GM18951 (cell line): ENCODE data around the gene MRPS14.

Experiments used
- POLR2A ChIP-seq: IDR thresholded peaks from 4 replicates; pipeline ENCODE4 v1.6.1; 2011; ENCODE audit warnings: mild to moderate bottlenecking; ENCODE audit not compliant: insufficient read length, insufficient read depth; ENCODE audit errors: extremely low read depth
- in situ Hi-C: fragments of 300-500 bp; cut with MboI; formaldehyde crosslinking; loops from one replicate; pipeline ENCODE4 v1.12.0; 2022; ENCODE audit warnings: low sequenced_read_pairs, mixed read lengths, inconsistent platforms; ENCODE audit not compliant: unreplicated experiment

Gene MRPS14

DNA sequence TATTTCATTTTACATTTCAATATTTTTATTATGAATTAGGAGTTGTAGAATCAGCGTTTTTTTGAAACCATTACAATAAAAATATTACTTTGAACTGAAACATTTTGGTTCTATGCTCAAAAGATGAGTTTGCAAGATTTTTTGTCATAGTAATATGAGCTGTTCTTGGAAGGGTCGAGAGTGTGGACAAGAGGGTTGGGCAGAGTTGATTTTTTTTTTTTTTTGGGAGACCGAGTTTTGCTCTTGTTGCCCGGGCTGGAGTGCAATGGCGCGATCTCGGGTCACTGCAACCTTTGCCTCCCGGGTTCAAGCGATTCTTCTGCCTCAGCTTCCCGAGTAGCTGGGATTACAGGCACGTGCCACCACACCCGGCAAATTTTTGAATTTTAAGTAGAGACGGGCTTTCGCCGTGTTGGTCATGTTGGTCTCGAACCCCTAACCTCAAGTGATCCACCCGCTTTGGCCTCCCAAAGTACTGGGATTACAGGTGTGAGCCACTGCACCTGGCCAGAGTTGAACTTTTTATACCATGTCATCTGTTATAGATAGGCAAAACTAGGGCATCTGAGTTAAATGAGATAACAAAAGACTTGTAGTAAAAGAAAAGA lies 20.2 kb downstream of the MRPS14 start:
- in situ Hi-C loops, result no loop called here
- TF ChIP-seq POLR2A, result no peak

DNA sequence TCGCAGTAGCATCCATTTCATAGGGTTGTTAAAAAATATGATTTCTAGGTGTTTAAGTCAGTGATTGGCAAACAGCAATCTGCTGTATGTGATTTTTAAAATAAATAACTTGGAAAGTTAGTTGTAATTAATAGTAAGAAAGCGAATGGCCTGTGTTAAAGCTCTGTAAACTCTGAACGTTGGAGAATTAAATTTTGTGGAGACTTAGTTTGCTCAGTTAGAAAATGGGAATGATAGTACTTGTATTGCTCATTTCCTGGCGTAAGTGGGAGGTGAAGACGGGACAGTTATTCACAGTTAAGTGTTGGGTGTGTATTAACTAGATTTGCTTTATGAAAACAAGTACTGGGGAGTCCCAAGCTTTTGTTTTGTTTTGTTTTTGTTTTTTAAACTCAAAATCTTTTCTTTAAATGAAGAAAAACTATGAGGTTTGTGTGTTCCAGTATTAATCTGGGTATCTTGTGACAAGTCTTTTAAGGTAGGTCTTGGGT lies 22.5 kb downstream of the MRPS14 start:
- in situ Hi-C loops, result no loop called here
- no peak for TF ChIP-seq POLR2A

DNA sequence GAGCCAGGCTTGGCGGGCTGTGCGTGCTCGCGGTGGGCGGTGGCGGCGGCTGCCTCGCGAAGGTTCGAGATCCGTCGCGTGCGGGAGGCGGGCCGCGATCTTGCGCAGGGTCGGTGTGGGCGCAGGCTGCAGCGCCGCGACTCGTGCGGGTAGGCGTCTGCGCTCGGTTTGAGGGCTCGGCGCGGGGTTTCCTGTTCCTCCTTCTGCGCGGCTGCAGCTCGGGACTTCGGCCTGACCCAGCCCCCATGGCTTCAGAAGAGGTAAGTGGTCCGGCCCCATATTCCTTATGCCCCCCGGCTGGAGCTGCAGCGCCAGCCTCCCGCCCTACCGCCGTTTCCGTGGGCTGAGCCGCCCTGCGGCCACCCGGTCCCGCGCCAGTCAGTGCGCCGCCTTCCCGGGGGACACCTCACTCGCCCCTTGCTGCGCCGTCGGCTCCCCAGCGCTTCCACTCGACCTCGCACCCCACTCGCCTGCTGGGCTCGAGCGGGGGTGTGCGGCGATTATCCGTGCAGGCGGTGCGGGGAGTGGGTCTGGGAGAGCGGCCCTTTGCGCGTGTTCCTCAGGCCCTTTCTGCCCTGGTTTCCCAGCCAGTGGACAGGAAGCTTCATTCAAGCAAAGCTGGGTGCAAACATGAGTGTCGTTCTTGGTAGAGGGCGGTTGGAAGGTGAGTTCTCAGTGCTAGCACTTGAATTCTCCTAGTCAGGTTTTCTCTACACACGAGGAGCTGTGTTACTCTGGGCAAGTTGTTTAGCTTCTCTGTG lies 23.1 kb downstream of the MRPS14 start, which contains the start of gene CACYBP:
Gene CACYBP, plus strand, starts transcription at position 12 of the 761 bp plus-strand sequence. Its CDS starts 234 bp downstream, at position 246.
- in situ Hi-C loops, result loop anchor here (10.0 to 25.0 kb wide), 2 partner anchors 225 to 738 kb away; no protein-coding TSS in a partner anchor
- peak; percentile 73 for TF ChIP-seq POLR2A

DNA sequence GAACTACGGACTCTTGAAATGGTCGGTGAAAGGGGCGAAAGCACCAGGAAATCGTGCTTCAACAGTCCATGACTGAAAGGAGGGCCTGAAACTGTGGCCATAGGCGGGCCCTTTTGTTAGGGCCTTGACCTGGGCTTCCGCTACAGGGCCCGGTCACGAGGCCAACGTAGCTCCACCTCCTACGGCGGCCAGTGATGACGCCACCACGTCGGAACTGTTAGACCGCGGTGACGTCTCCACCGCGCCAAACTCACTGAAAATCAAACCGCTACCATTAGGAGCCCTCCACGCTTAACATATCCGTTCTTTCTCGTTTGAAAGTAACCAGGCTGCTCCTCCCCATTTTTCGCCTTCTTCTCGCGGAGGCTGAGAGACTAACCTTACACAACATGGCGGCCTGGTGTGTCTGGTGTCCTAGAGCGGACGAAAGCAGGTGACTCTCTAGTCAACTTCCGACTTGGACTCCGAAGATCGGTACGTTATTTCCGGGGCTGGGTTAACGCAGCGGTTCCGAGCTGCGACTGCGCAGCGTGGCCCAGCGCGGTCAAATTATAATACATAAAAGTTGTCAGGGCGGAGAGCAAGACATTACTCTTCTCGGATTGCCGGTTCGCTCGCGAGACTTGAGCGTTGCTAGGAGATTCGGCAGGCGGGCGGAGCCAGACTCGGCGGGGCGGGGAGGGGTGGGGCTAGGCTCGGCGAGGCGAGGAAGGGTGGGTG lies 23.8 kb downstream of the MRPS14 start:
- TF ChIP-seq POLR2A, result peak; percentile 93
- in situ Hi-C loops, result loop anchor here (10.0 to 25.0 kb wide), 2 partner anchors 225 to 737 kb away; no protein-coding TSS in a partner anchor

DNA sequence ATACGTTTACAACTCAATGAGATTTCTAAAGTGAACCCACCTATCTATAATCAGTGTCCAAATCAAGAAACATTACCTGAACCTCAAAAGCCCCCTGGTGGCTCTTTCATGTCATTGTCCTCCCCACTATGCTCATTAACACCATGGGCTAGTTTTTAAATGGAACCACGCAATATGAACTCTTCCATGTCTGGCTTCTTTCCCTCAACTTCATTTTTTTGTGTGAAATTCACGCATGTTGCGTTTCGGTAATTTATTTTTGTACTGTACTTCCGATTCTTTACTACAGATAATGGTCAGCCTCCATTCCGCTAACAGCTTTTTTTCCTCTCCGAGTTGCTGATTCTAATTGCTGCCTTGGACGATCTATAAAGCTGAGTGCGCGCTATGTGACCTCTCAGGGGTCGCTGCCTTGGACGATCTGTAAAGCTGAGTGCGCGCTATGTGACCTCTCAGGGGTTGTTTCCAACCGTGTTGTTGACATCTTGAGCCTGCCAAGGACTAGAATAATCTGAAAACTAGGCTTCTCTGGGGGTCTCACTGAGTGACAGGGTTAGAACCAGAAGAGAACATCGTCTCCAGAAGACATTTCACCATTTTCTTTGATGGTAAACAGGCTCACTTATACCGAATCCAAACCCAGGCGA lies 24.5 kb downstream of the MRPS14 start:
- in situ Hi-C loops, result loop anchor here (10.0 to 25.0 kb wide), 2 partner anchors 224 to 736 kb away; no protein-coding TSS in a partner anchor

DNA sequence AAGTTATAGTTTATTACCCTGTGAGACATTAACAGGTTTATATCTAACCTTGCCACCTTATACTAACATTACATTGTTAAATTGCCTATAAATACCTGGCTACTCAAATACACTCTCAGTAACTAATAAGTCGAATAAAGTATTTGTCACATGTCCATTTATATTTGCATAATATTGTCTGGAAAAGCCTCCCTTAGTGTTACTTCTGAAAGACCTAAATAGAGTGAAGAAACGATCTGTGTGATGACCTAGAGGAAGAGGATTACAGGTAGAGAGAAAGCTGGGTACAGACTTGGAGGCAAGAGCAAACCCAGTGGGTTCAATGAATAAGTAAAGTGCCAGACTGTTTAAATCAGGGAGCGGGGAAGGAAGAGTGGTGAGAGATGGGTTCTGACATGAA lies 26.2 kb downstream of the MRPS14 start:
- in situ Hi-C loops, result loop anchor here (10.0 to 25.0 kb wide), 2 partner anchors 222 to 735 kb away; no protein-coding TSS in a partner anchor
- TF ChIP-seq POLR2A, result no peak

More for the DNA sequence above, 24.5 kb downstream of the MRPS14 start:
- TF ChIP-seq POLR2A, result no peak

DNA sequence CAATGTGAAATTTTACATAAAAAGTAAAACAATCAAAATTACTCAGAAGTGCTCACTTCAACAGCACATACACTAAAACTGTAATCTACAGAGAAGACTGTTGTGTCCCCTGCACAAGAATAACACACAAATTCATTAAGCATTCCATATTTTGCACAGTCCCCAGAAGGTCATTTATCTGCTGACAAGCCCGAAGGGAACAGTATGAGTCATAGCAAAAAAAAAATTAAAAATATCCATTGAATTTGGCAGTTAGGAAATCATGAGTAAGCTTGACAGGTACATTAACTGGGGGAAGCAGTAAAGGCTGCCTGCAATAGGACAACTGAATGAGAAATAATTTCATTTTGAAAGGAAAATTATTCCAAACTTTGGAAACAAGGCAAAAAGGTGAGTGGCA lies 26.7 kb downstream of the MRPS14 start:
- in situ Hi-C loops, result loop anchor here (10.0 to 25.0 kb wide), 2 partner anchors 222 to 734 kb away; no protein-coding TSS in a partner anchor
- TF ChIP-seq POLR2A, result no peak

DNA sequence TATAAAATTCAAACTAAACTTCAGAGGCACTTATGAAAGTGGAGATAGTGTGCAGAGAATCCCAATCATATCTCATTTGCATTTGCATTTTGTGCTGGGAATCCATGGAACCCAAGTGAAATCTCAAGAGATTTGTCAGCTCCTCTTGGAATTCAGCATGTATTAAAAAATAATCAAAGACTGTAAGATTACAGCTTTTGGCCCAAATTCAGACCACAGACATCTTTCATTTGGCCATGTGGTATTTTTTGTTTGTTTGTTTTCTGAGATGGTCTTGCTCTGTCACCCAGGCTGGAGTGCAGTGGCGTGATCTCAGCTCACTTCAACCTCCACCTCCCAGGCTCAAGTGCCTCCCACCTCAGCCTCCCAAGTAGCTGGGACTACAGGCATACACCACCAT lies 27.3 kb downstream of the MRPS14 start:
- no peak for TF ChIP-seq POLR2A
- in situ Hi-C loops, result loop anchor here (10.0 to 25.0 kb wide), 2 partner anchors 221 to 734 kb away; no protein-coding TSS in a partner anchor

DNA sequence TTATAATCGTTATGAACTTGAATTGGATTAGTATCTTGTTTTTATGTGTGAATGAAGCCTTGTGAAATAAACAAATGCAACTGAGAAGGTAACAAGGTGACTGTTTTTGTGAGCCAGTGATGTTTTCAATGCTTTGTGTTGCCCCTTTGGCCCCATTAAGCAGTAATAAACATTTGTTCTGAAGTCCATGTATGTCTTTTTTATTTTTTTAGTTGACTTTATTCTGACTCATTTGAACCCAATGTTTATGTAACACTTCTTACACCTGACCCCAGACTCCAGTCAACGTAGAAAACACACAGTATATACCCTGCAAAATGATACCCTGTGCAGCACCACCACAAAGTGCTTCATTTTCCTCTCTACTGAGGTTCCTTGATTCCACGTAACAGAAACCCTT lies 28.1 kb downstream of the MRPS14 start:
- TF ChIP-seq POLR2A, result no peak
- in situ Hi-C loops, result loop anchor here (10.0 to 25.0 kb wide), 2 partner anchors 220 to 733 kb away; no protein-coding TSS in a partner anchor

DNA sequence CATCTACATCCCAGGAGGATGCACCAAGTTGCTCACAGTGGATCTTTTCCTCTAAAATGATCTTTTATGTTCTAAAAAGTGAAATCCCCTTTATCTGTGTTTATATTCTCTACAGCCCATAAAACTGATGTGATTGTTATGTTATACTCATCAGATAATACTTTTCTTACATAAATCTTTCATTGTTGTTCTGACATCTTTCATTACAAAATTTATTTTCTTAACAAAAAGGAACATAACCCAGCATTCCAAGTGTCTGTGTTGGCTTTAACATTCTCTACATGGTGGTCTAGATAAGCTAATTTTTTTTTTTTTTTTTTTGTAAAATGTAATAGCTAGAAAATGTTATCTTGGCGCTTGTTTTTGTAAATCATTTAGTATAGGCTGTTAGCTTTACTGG lies 31.8 kb downstream of the MRPS14 start:
- TF ChIP-seq POLR2A, result no peak
- in situ Hi-C loops, result loop anchor here (10.0 to 25.0 kb wide), 2 partner anchors 217 to 729 kb away; no protein-coding TSS in a partner anchor

DNA sequence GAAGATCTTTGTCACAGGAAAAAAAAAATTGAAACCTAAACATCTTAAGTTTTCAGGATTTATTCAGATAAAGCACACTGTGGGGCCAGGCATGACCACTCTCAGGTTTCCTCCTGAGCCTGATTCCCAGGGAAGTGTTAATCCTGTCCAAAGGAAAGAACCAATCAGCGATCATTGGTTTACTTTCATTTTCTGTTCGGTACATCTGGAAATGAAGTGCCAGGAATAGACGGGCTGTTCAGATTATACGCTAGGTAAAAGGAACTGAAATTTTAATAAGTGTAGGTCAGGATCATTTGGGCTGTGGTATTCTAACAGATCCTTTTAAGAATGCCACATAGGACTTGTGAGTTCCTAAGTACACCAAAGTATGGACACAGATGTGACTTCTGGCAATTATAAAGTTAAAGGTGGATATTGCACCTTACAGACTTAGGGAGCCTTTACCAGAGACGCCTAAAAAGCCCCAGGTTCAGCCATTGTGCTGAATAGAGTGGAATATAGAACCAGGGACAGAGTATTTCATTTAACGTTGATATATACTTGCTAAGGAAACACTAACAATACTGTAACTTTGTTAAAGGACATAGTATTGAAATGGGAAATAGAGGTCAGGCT lies 32.7 kb downstream of the MRPS14 start:
- in situ Hi-C loops, result loop anchor here (10.0 to 25.0 kb wide), 2 partner anchors 216 to 728 kb away; no protein-coding TSS in a partner anchor

DNA sequence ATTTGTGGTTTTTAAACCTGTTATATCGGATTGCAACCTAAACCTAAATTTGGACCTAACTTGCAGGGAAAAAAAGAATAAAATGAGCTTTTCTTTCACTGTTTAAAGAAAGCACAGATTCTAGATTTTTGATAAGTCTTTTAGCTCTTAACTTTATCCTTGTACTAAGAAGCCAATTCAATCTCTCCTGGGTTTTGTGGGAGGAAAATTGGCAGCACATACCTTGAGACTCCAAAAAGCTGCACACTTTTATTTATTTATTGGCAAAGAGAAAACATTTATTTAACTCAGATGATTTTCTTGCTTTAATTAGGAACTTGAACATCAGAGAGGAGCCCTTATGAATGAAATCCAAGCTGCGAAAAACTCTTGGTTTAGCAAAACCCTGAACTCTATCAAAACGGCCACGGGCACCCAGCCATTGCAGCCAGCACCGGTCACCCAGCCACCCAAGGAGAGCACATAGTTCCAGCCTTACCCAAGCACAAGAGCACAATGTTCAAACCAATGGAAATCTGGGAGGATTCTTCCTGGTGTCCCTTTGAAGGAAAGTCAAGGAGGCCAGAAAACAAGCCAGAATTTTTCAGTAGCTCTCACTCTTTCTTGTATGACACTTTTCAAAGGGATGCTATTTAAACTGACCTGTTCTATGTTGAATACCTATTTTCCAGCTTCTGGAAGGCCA lies 33.5 kb downstream of the MRPS14 start:
- in situ Hi-C loops, result loop anchor here (10.0 to 25.0 kb wide), 2 partner anchors 215 to 727 kb away; no protein-coding TSS in a partner anchor
- no peak for TF ChIP-seq POLR2A

More for the DNA sequence above, 32.7 kb downstream of the MRPS14 start:
- TF ChIP-seq POLR2A, result no peak
